SU-DHL-6 (cell line): ENCODE results near the gene KCNC3.

ENCODE experiments used
- H2AFZ ChIP-seq: fragments of 200-600 bp; sonication (generic); 2 replicates; pipeline ENCODE4 v1.6.1; 2014; ENCODE audit warnings: low read depth, mild to moderate bottlenecking, moderate library complexity, mixed read lengths, antibody characterized with exemption, low read length; ENCODE audit not compliant: severe bottlenecking
- H3F3A ChIP-seq: fragments of 200-600 bp; shearing (Covaris generic); 2 replicates; pipeline ENCODE4 v1.6.0; 2016; ENCODE audit warnings: antibody characterized with exemption, mild to moderate bottlenecking; ENCODE audit not compliant: insufficient read depth
- H3K27ac ChIP-seq: fragments of 200-600 bp; sonication (generic); 2 replicates; pipeline ENCODE4 v1.5.1; 2016; ENCODE audit warnings: low read depth, mild to moderate bottlenecking, low read length, moderate library complexity, mixed read lengths
- H3K27me3 ChIP-seq: fragments of 200-600 bp; sonication (generic), shearing (Covaris generic); 2 replicates; pipeline ENCODE4 v1.6.0; 2014; ENCODE audit warnings: mild to moderate bottlenecking, low read length
- H3K36me3 ChIP-seq: fragments of 200-600 bp; sonication (generic); 2 replicates; pipeline ENCODE4 v1.6.1; 2014; ENCODE audit warnings: mild to moderate bottlenecking, low read length, mixed read lengths
- H3K4me2 ChIP-seq: fragments of 300-600, 200-600 bp; shearing (Covaris generic), sonication (generic); 2 replicates; pipeline ENCODE4 v1.6.0; 2014; ENCODE audit warnings: low read length, low read depth, mild to moderate bottlenecking; ENCODE audit not compliant: poor library complexity, severe bottlenecking
- H3K4me3 ChIP-seq: fragments of 200-600 bp; sonication (generic); 2 replicates; pipeline ENCODE4 v1.5.1; 2014; ENCODE audit warnings: antibody characterized with exemption, low read length, mild to moderate bottlenecking, mixed read lengths; ENCODE audit not compliant: insufficient read depth, poor library complexity, severe bottlenecking
- H3K79me2 ChIP-seq: fragments of 200-600 bp; sonication (generic); 2 replicates; pipeline ENCODE4 v1.6.1; 2014; ENCODE audit warnings: mild to moderate bottlenecking, low read length, moderate library complexity; ENCODE audit not compliant: insufficient read depth
- H3K9ac ChIP-seq: fragments of 200-600 bp; sonication (generic); 2 replicates; pipeline ENCODE4 v1.7.0; 2014; ENCODE audit warnings: mild to moderate bottlenecking, low read length
- H3K9me2 ChIP-seq: fragments of 200-600 bp; sonication (generic); replicated peaks from 2 replicates; pipeline ENCODE4 v1.6.1; 2014; ENCODE audit warnings: low read length; ENCODE audit not compliant: insufficient read depth
- H3K9me3 ChIP-seq: fragments of 200-600 bp; sonication (generic); 2 replicates; pipeline ENCODE4 v1.6.1; 2014; ENCODE audit warnings: low read length, mixed read lengths; ENCODE audit not compliant: insufficient read depth
- H4K20me1 ChIP-seq: fragments of 200-600 bp; sonication (generic); 2 replicates; pipeline ENCODE4 v1.6.1; 2014; ENCODE audit warnings: low read depth, mild to moderate bottlenecking, antibody characterized with exemption, low read length, moderate library complexity, mixed read lengths
- EZH2phosphoT487 ChIP-seq: fragments of 200-600 bp; sonication (generic), shearing (Covaris generic); conservative IDR thresholded peaks from 2 replicates; pipeline ENCODE4 v1.6.1; 2018; ENCODE audit warnings: mild to moderate bottlenecking, antibody characterized with exemption, low read length, moderate library complexity, mixed read lengths
- TF ChIP-seq, protein P1 (sequence below): fragments of 200-600 bp; sonication (generic); IDR thresholded peaks from one replicate; pipeline ENCODE4 v1.5.1; 2017; ENCODE audit warnings: antibody characterized with exemption, mild to moderate bottlenecking, low read length, moderate library complexity; ENCODE audit not compliant: insufficient read depth, poor library complexity, severe bottlenecking

KCNC3 gene

GRCh38 chr19:50300051-50300450 lies 29.1 kb downstream of the KCNC3 start:
- H3K27ac ChIP-seq: no peak overlapping the region
- H3F3A ChIP-seq: no peaks in the 10 kb centered on the region
- no peak overlapping the region for H3K4me2 ChIP-seq
- H3K36me3 ChIP-seq: no peaks in the 10 kb centered on the region
- H3K79me2 ChIP-seq: no peaks in the 10 kb centered on the region
- H3K9me2 ChIP-seq: no peaks in the 10 kb centered on the region
- H2AFZ ChIP-seq: no peak overlapping the region
- no peaks in the 10 kb centered on the region for H4K20me1 ChIP-seq
- TF ChIP-seq, protein P1, sequence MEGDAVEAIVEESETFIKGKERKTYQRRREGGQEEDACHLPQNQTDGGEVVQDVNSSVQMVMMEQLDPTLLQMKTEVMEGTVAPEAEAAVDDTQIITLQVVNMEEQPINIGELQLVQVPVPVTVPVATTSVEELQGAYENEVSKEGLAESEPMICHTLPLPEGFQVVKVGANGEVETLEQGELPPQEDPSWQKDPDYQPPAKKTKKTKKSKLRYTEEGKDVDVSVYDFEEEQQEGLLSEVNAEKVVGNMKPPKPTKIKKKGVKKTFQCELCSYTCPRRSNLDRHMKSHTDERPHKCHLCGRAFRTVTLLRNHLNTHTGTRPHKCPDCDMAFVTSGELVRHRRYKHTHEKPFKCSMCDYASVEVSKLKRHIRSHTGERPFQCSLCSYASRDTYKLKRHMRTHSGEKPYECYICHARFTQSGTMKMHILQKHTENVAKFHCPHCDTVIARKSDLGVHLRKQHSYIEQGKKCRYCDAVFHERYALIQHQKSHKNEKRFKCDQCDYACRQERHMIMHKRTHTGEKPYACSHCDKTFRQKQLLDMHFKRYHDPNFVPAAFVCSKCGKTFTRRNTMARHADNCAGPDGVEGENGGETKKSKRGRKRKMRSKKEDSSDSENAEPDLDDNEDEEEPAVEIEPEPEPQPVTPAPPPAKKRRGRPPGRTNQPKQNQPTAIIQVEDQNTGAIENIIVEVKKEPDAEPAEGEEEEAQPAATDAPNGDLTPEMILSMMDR: no peak
- TF ChIP-seq EZH2phosphoT487: no peak
- no peak overlapping the region for H3K4me3 ChIP-seq
- H3K9ac ChIP-seq: no peak overlapping the region
- no peaks in the 10 kb centered on the region for H3K27me3 ChIP-seq
- H3K9me3 ChIP-seq: no peaks in the 10 kb centered on the region

- no peak overlapping the region for H3K4me2 ChIP-seq
- H3K36me3 ChIP-seq: no peaks in the 10 kb centered on the region
- H2AFZ ChIP-seq: no peak overlapping the region
- H3K9ac ChIP-seq: no peak overlapping the region
- no peaks in the 10 kb centered on the region for H3F3A ChIP-seq
- TF ChIP-seq EZH2phosphoT487: no peak
- TF ChIP-seq, protein P1: no peak
- no peak overlapping the region for H3K27ac ChIP-seq
- no peaks in the 10 kb centered on the region for H3K9me3 ChIP-seq
- H3K4me3 ChIP-seq: no peak overlapping the region
- no peaks in the 10 kb centered on the region for H3K27me3 ChIP-seq
- no peaks in the 10 kb centered on the region for H3K79me2 ChIP-seq
- H3K9me2 ChIP-seq: no peaks in the 10 kb centered on the region
- no peaks in the 10 kb centered on the region for H4K20me1 ChIP-seq
Measured at GRCh38 chr19:50293263-50294004, 35.7 kb downstream of the KCNC3 start.

- Histone ChIP-seq H3K4me3 (no peak overlapping the region), H3K36me3 (no peaks in the 10 kb centered on the region), H4K20me1 (no peaks in the 10 kb centered on the region), H3K9me2 (no peaks in the 10 kb centered on the region), H3K27me3 (no peaks in the 10 kb centered on the region), H3K4me2 (no peak overlapping the region), H3F3A (no peaks in the 10 kb centered on the region), H3K9me3 (no peaks in the 10 kb centered on the region), H2AFZ (no peak overlapping the region), H3K79me2 (no peaks in the 10 kb centered on the region), H3K27ac (no peak overlapping the region), H3K9ac (no peak overlapping the region)
- TF ChIP-seq EZH2phosphoT487: no peak
- TF ChIP-seq, protein P1: no peak
Measured at GRCh38 chr19:50292216-50292827, 36.9 kb downstream of the KCNC3 start.
